ENCODE results near the gene RBM39.
A peak's percentile ranks its signal among the peaks of the same experiment; 100 is the strongest.

The RBM39 gene

GRCh38 chr20:35773154-35773751, 31.2 kb upstream of the RBM39 start:
- no peak for TF ChIP-seq CTCF (conservative IDR thresholded peaks at IDR 0.05)
- peak overlapping the region; percentile 87 for H3K27ac ChIP-seq

GRCh38 chr20:35772563-35773058, 30.6 kb upstream of the RBM39 start:
- no peak for TF ChIP-seq CTCF (conservative IDR thresholded peaks at IDR 0.05)
- H3K27ac ChIP-seq, result peak overlapping the region; percentile 87

GRCh38 chr20:35771689-35772562, 29.9 kb upstream of the RBM39 start, which contains the start of gene PHF20:
TSS of gene PHF20 (plus strand) at chr20:35772015. CDS start at chr20:35801523, 29,508 bp downstream.
- peak within 1 kb of the TSS; percentile 87 for H3K27ac ChIP-seq
- no peak for TF ChIP-seq CTCF (conservative IDR thresholded peaks at IDR 0.05)

- no peak for TF ChIP-seq CTCF (conservative IDR thresholded peaks at IDR 0.05)
- H3K27ac ChIP-seq, result peak overlapping the region; percentile 87
These were observed 29.3 kb upstream of the RBM39 start for GRCh38 chr20:35771367-35771688.

- H3K27ac ChIP-seq, result no peak overlapping the region
- TF ChIP-seq CTCF (conservative IDR thresholded peaks at IDR 0.05), result no peak
These were observed 26.9 kb upstream of the RBM39 start for GRCh38 chr20:35768731-35769664.

- H3K27ac ChIP-seq, result no peak overlapping the region
- no peak for TF ChIP-seq CTCF (conservative IDR thresholded peaks at IDR 0.05)
These were observed 25.8 kb upstream of the RBM39 start for GRCh38 chr20:35767683-35768481.

All from VCaP (cell line).